Measurements from ENCODE around the gene CEP112. TPM values are rescaled to one million over a fixed set of nuclear protein-coding genes. Genes with fewer than 3 reads are reported as not detected.
"Not testable (repeated sequence)": the region's sequence is repeated elsewhere in the genome, so short reads cannot be mapped to it uniquely, and the experiment has no call there.

The CEP112 gene
- total RNA-seq, 1 donor from 2014 or later, result 20.7 TPM

- DNase-seq; intact Hi-C loops (cut with DNase I); ATAC-seq (ENCODE audit: poor library complexity): not testable (repeated sequence)
Measured at GRCh38 chr17:65826577-65826976, 365.4 kb downstream of the CEP112 start.

DNA sequence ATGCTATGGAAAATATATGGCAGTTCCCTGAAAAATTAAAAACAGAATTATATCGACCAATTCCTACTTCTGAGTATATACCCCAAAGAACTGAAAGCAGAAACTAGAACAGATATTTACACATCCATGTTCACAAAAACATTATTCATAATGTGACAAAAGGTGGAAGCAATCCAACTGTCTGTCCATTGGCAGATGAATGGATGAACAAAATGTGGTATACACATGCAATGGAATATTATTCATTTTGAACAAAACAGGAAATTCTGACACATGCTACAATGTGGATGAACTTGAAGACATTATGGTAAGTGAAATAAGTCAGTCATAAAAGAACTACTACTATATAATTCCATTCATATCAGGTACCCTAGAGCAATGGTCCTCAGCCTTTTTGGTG is 367.0 kb downstream of the CEP112 start:
- no peak for ATAC-seq (ENCODE audit: poor library complexity)
- DNase-seq, result no peak
- intact Hi-C loops (cut with DNase I), result no loop called here

- ATAC-seq (ENCODE audit: poor library complexity) (no peak), DNase-seq (no peak)
- intact Hi-C loops (cut with DNase I), result no loop called here
Measured at GRCh38 chr17:65823713-65824112, 368.2 kb downstream of the CEP112 start.

- ATAC-seq (ENCODE audit: poor library complexity) (no peak), DNase-seq (no peak)
- intact Hi-C loops (cut with DNase I), result no loop called here
Measured at GRCh38 chr17:65820811-65821210, 371.1 kb downstream of the CEP112 start.

GRCh38 chr17:65820306-65820705 is 371.6 kb downstream of the CEP112 start:
- DNase-seq, result no peak
- ATAC-seq (ENCODE audit: poor library complexity), result no peak
- intact Hi-C loops (cut with DNase I), result no loop called here

GRCh38 chr17:65819810-65820209 is 372.1 kb downstream of the CEP112 start:
- intact Hi-C loops (cut with DNase I), result no loop called here
- no peak for ATAC-seq (ENCODE audit: poor library complexity)

DNA sequence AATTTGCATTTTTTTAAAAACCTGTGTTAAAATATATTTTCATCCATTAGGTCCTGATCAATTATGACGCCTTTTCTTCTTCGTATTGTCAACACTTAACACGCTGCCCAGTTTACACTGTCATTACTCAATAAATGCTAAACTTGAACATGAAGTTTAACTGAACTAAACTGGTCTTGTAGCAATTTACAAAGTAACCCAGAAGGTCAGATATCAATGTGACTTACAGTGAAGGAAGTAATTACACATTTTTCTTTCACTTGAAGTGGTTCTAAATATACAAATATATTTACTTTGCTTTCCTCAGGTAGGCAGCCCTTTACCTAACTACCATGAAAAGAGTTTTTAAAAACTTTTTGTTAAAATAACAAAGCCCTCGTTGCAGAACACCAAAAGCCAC is 374.0 kb downstream of the CEP112 start:
- DNase-seq, result no peak
- ATAC-seq (ENCODE audit: poor library complexity), result no peak
- intact Hi-C loops (cut with DNase I), result no loop called here

More at GRCh38 chr17:65819810-65820209, 372.1 kb downstream of the CEP112 start:
- no peak for DNase-seq

DNA sequence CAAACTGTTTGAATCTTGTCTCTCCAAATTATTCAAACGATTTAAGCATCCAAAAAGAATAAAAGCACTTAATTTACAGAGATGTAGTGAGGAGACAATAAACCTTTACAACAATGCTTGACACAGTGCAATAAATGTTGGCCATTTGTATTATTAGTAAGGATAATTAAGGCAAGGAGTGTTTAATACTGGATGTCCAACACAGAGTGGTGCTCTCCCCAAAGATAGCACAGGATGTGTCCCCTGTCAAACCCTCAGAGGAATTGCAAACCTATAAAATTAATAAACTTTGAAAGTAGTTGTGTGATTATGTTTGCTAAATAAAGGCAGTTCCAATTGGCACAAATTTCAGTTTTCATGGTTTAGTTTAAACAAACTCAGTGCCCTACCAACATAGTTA is 377.5 kb downstream of the CEP112 start:
- DNase-seq, result no peak
- no peak for ATAC-seq (ENCODE audit: poor library complexity)
- intact Hi-C loops (cut with DNase I), result no loop called here

- intact Hi-C loops (cut with DNase I), result no loop called here
- ATAC-seq (ENCODE audit: poor library complexity) (no peak), DNase-seq (no peak)
Measured at GRCh38 chr17:65813306-65813705, 378.6 kb downstream of the CEP112 start.

- ATAC-seq (ENCODE audit: poor library complexity) (no peak), DNase-seq (no peak)
- intact Hi-C loops (cut with DNase I), result no loop called here
Measured at GRCh38 chr17:65811043-65811442, 380.9 kb downstream of the CEP112 start.

GRCh38 chr17:65809366-65809765 is 382.6 kb downstream of the CEP112 start:
- intact Hi-C loops (cut with DNase I), result no loop called here
- no peak for ATAC-seq (ENCODE audit: poor library complexity)
- no peak for DNase-seq

DNA sequence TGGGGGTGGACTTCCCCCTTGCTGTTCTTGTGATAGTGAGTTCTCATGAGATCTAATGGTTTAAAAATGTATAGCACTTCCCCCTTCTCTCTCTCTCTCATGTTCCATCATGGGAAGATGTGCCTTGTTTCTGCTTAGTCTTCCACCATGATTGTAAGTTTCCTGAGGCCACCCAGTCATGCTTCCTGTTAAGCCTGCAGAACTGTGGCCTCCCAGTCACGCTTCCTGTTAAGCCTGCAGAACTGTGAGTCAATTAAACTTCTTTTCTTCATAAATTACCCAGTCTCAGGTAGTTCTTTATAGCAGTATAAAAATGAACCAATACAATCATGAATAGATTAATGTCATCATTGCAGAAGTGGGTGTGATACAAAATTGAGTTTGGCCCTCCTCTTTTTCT is 383.4 kb downstream of the CEP112 start:
- DNase-seq; intact Hi-C loops (cut with DNase I); ATAC-seq (ENCODE audit: poor library complexity): not testable (repeated sequence)

DNA sequence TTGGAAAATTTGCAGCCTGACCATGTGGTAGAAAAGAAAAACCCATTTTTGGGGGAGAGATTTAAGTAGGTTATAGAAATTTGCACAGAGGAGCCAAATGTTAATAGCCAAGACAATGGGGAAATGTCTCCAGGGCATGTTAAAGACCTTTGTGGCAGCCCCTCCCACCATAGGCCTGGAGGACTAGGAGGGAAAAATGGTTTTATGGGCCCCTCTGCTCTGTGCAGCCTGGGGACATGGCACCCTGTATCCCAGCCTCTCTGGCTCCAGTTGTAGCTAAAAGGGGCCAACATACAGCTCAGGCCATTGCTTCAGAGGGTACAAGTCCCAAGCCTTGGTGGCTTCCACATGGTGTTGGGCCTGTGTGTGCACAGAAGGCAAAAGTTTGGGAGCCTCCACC is 384.6 kb downstream of the CEP112 start:
- DNase-seq (no peak), ATAC-seq (ENCODE audit: poor library complexity) (no peak)
- intact Hi-C loops (cut with DNase I), result no loop called here

- DNase-seq, result no peak
- intact Hi-C loops (cut with DNase I), result no loop called here
- no peak for ATAC-seq (ENCODE audit: poor library complexity)
Measured at GRCh38 chr17:65801513-65801912, 390.4 kb downstream of the CEP112 start.

- ATAC-seq (ENCODE audit: poor library complexity), result no peak
- DNase-seq, result no peak
- intact Hi-C loops (cut with DNase I), result no loop called here
Measured at GRCh38 chr17:65800655-65801054, 391.3 kb downstream of the CEP112 start.

DNA sequence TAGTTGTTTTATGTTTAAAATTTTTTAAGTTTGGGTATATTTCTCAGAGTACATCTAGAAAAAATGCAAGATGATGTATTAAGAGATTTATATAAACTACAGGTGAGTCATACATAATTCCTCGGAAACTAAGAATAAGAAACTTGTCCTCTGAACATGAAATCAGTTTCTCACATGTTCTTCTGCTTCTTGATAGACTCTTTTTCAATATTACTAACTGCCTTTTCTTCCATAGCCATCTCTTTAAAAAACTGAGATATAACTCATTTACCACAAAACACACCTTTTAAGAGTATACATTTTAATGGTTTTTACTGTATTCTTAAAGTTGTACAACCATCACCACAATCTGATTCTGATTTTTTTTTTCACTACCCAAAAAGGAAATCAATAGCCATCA is 392.1 kb downstream of the CEP112 start:
- no peak for DNase-seq
- intact Hi-C loops (cut with DNase I), result no loop called here
- no peak for ATAC-seq (ENCODE audit: poor library complexity)

DNA sequence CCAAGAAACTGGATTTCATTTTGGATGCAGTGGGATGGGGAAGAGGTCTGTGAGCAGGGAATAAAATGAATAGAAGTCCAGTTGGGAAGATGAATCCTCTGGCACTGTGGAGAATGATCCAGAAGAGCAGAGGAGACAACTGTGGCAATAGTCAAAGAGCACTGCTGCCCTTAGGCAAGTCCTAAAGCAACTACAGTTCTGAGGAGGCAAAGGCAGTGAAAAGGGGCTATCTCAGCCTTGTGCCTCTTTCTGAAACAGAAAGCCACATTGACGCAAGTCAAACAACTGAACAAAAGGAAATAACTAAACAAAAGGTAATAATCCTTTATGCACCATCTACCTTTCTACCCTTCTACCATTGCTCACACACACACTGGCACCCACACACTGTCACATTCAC is 392.5 kb downstream of the CEP112 start:
- intact Hi-C loops (cut with DNase I), result no loop called here
- DNase-seq, result no peak
- ATAC-seq (ENCODE audit: poor library complexity), result no peak

DNA sequence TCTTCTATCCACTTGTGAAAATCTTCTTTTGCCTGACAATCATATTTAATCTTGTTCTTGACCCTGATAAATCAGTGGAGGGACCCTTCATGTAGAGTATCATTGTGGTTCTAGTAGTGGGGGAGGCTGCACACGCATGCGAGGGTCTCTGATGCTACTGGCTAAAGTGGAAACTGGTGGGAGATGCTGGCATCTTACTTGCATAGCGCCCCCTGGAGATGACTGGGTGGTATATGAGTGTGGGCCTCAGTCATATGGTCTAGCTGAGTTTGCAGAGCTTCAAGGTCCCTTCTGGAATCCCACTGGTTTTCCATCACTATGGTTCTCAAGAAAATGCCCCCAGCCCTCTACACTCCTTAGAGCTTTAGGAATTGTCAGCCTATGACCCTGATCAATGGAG is 394.1 kb downstream of the CEP112 start:
- ATAC-seq (ENCODE audit: poor library complexity) (no peak), DNase-seq (no peak)
- intact Hi-C loops (cut with DNase I), result no loop called here

GRCh38 chr17:65797101-65797500 is 394.8 kb downstream of the CEP112 start:
- DNase-seq (no peak), ATAC-seq (ENCODE audit: poor library complexity) (no peak)
- intact Hi-C loops (cut with DNase I), result no loop called here

GRCh38 chr17:65794572-65794971 is 397.4 kb downstream of the CEP112 start:
- intact Hi-C loops (cut with DNase I), result no loop called here
- DNase-seq, result no peak
- no peak for ATAC-seq (ENCODE audit: poor library complexity)

DNA sequence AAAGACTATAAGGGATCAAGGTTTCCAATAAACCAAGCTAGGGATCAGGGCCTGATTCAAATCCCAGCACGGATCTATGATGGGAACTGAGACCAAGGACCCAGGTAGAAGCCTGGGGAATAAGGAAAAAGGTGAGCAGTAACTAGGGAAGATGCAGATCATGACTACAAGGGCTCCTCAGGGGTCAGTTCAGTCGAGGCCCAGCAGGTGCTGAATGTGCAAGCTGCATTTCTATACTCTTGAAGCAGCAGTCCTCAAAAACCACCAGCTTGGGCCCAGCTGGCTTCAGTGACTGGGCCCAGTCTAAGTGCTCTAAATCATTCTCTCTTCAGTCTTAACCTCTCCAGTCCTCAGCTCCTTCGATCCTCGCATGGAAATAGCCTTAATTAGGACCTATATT is 401.7 kb downstream of the CEP112 start:
- intact Hi-C loops (cut with DNase I), result no loop called here
- no peak for DNase-seq
- ATAC-seq (ENCODE audit: poor library complexity), result no peak

DNA sequence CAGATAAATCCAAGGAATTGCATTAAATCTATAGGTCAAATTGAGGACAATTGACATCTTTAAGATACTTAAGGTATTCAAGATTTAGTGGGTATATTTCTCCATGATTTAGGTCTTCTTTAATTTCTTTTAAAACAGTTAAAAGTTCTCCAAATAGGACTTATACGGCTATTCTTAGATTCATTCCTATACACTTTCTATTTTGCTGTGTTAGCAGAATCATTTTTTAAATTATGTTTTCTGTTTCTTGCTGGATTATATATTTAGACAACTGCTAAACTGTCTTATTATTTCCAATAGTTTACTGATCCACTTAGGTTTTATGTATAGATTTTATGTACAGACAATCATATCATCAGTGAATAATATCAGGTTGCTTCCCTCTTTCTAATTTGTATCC is 404.4 kb downstream of the CEP112 start:
- DNase-seq (no peak), ATAC-seq (ENCODE audit: poor library complexity) (no peak)
- intact Hi-C loops (cut with DNase I), result no loop called here
